ENCODE data around the gene RYR2. TPM values are rescaled to one million over a fixed set of nuclear protein-coding genes. Genes with fewer than 3 reads are reported as not detected.

The RYR2 gene
- total and polyA plus RNA-seq, 4 experiments from 2014 or later: not detected

GRCh38 chr1:237164406-237165352 is 122.7 kb downstream of the RYR2 start:
- no peak overlapping the region for H3K4me3 Mint-ChIP-seq
- no peak overlapping the region for H3K4me3 ChIP-seq (ENCODE audit: low read length in 2 of 2)
- no peaks in the 10 kb centered on the region for H3K4me1 Mint-ChIP-seq
- H3K9me3 ChIP-seq (ENCODE audit: control insufficient read depth in 1 of 2, low read length in 2 of 2): no peaks in the 10 kb centered on the region
- CTCF ChIA-PET (ENCODE audit: partially characterized antibody): no interaction called here
- POLR2A ChIA-PET (ENCODE audit: partially characterized antibody): no interaction called here
- no peak for DNase-seq
- no peaks in the 10 kb centered on the region for H3K36me3 Mint-ChIP-seq
- no peak overlapping the region for H3K27ac ChIP-seq (ENCODE audit: low read depth, low read length)
- H3K27me3 ChIP-seq (ENCODE audit: insufficient read depth, low read length): no peaks in the 10 kb centered on the region
- intact Hi-C loops (cut with micrococcal nuclease): no loop called here
- peaks cover under 1 to 5% of the 10 kb centered on the region in 2 donors for H3K27me3 Mint-ChIP-seq
- H3K4me1 ChIP-seq (ENCODE audit: insufficient read depth, low read length): no peaks in the 10 kb centered on the region
- peaks cover 0 to 2% (median 0%) of the 10 kb centered on the region in 8 donors for H3K9me3 Mint-ChIP-seq
- no peaks in the 10 kb centered on the region for H3K36me3 ChIP-seq (ENCODE audit: insufficient read depth, low read length)
- H3K27ac Mint-ChIP-seq: no peak overlapping the region

- POLR2A ChIA-PET (ENCODE audit: partially characterized antibody): no interaction called here
These were observed 124.1 kb downstream of the RYR2 start for GRCh38 chr1:237166086-237166485.

GRCh38 chr1:237166593-237167101 is 124.7 kb downstream of the RYR2 start:
- intact Hi-C loops (cut with micrococcal nuclease): no loop called here
- Histone ChIP-seq H3K27ac (ENCODE audit: low read depth, low read length) (no peak overlapping the region), H3K27me3 (ENCODE audit: insufficient read depth, low read length) (no peaks in the 10 kb centered on the region), H3K9me3 (ENCODE audit: control insufficient read depth in 1 of 2, low read length in 2 of 2) (no peaks in the 10 kb centered on the region), H3K36me3 (ENCODE audit: insufficient read depth, low read length) (no peaks in the 10 kb centered on the region), H3K4me3 (ENCODE audit: low read length in 2 of 2) (no peak overlapping the region), H3K4me1 (ENCODE audit: insufficient read depth, low read length) (no peaks in the 10 kb centered on the region)
- DNase-seq: no peak
- H3K36me3 Mint-ChIP-seq: no peaks in the 10 kb centered on the region
- ChIA-PET CTCF (ENCODE audit: partially characterized antibody) (interaction anchor here (1.2 kb wide), 1 partner anchor 20 kb away, joined by 3 read pairs; no protein-coding TSS in a partner anchor), POLR2A (ENCODE audit: partially characterized antibody) (no interaction called here)
- no peak overlapping the region for H3K27ac Mint-ChIP-seq
- H3K4me1 Mint-ChIP-seq: no peaks in the 10 kb centered on the region
- peaks cover 0 to 2% (median 0%) of the 10 kb centered on the region in 8 donors for H3K9me3 Mint-ChIP-seq
- peaks cover 3 to 8% of the 10 kb centered on the region in 2 donors for H3K27me3 Mint-ChIP-seq
- no peak overlapping the region for H3K4me3 Mint-ChIP-seq

More at GRCh38 chr1:237166086-237166485, 124.1 kb downstream of the RYR2 start:
- CTCF ChIA-PET (ENCODE audit: partially characterized antibody): interaction anchor here (1.2 kb wide), 1 partner anchor 19 kb away, joined by 3 read pairs; no protein-coding TSS in a partner anchor
- Mint-ChIP-seq H3K4me1 (no peaks in the 10 kb centered on the region), H3K4me3 (no peak overlapping the region), H3K36me3 (no peaks in the 10 kb centered on the region), H3K27ac (no peak overlapping the region), H3K9me3 (peaks cover 0 to 2% (median 0%) of the 10 kb centered on the region in 8 donors), H3K27me3 (peaks cover 3 to 6% of the 10 kb centered on the region in 2 donors)
- Histone ChIP-seq H3K36me3 (ENCODE audit: insufficient read depth, low read length) (no peaks in the 10 kb centered on the region), H3K27ac (ENCODE audit: low read depth, low read length) (no peak overlapping the region), H3K4me1 (ENCODE audit: insufficient read depth, low read length) (no peaks in the 10 kb centered on the region), H3K9me3 (ENCODE audit: control insufficient read depth in 1 of 2, low read length in 2 of 2) (no peaks in the 10 kb centered on the region), H3K4me3 (ENCODE audit: low read length in 2 of 2) (no peak overlapping the region), H3K27me3 (ENCODE audit: insufficient read depth, low read length) (no peaks in the 10 kb centered on the region)
- no peak for DNase-seq
- intact Hi-C loops (cut with micrococcal nuclease): no loop called here

- H3K4me1 ChIP-seq (ENCODE audit: insufficient read depth, low read length): no peaks in the 10 kb centered on the region
These were observed 128.2 kb downstream of the RYR2 start for GRCh38 chr1:237170149-237170548.

GRCh38 chr1:237171454-237172117 is 129.6 kb downstream of the RYR2 start:
- peaks cover 3 to 12% of the 10 kb centered on the region in 2 donors for H3K27me3 Mint-ChIP-seq
- H3K36me3 Mint-ChIP-seq: no peaks in the 10 kb centered on the region
- intact Hi-C loops (cut with micrococcal nuclease): no loop called here
- no peaks in the 10 kb centered on the region for H3K4me1 ChIP-seq (ENCODE audit: insufficient read depth, low read length)
- no peak for DNase-seq
- H3K27ac ChIP-seq (ENCODE audit: low read depth, low read length): no peak overlapping the region
- no peaks in the 10 kb centered on the region for H3K36me3 ChIP-seq (ENCODE audit: insufficient read depth, low read length)
- H3K4me1 Mint-ChIP-seq: no peaks in the 10 kb centered on the region
- no peak overlapping the region for H3K27ac Mint-ChIP-seq
- no peaks in the 10 kb centered on the region for H3K27me3 ChIP-seq (ENCODE audit: insufficient read depth, low read length)
- no peaks in the 10 kb centered on the region for H3K9me3 ChIP-seq (ENCODE audit: control insufficient read depth in 1 of 2, low read length in 2 of 2)
- no peaks in the 10 kb centered on the region for H3K9me3 Mint-ChIP-seq
- H3K4me3 Mint-ChIP-seq: no peak overlapping the region
- ChIA-PET POLR2A (ENCODE audit: partially characterized antibody) (no interaction called here), CTCF (ENCODE audit: partially characterized antibody) (no interaction called here)
- H3K4me3 ChIP-seq (ENCODE audit: low read length in 2 of 2): no peak overlapping the region

More at GRCh38 chr1:237170149-237170548, 128.2 kb downstream of the RYR2 start:
- POLR2A ChIA-PET (ENCODE audit: partially characterized antibody): no interaction called here
- CTCF ChIA-PET (ENCODE audit: partially characterized antibody): no interaction called here
- Histone ChIP-seq H3K36me3 (ENCODE audit: insufficient read depth, low read length) (no peaks in the 10 kb centered on the region), H3K9me3 (ENCODE audit: control insufficient read depth in 1 of 2, low read length in 2 of 2) (no peaks in the 10 kb centered on the region), H3K4me3 (ENCODE audit: low read length in 2 of 2) (no peak overlapping the region), H3K27me3 (ENCODE audit: insufficient read depth, low read length) (no peaks in the 10 kb centered on the region), H3K27ac (ENCODE audit: low read depth, low read length) (no peak overlapping the region)
- no peaks in the 10 kb centered on the region for H3K36me3 Mint-ChIP-seq
- no peaks in the 10 kb centered on the region for H3K4me1 Mint-ChIP-seq
- H3K27ac Mint-ChIP-seq: no peak overlapping the region
- no peaks in the 10 kb centered on the region for H3K9me3 Mint-ChIP-seq
- intact Hi-C loops (cut with micrococcal nuclease): no loop called here
- no peak overlapping the region for H3K4me3 Mint-ChIP-seq
- peaks cover 3 to 12% of the 10 kb centered on the region in 2 donors for H3K27me3 Mint-ChIP-seq
- no peak for DNase-seq

GRCh38 chr1:237172118-237172485 is 130.1 kb downstream of the RYR2 start:
- Histone ChIP-seq H3K27ac (ENCODE audit: low read depth, low read length) (no peak overlapping the region), H3K27me3 (ENCODE audit: insufficient read depth, low read length) (no peaks in the 10 kb centered on the region), H3K4me1 (ENCODE audit: insufficient read depth, low read length) (no peaks in the 10 kb centered on the region), H3K9me3 (ENCODE audit: control insufficient read depth in 1 of 2, low read length in 2 of 2) (no peaks in the 10 kb centered on the region), H3K4me3 (ENCODE audit: low read length in 2 of 2) (no peak overlapping the region), H3K36me3 (ENCODE audit: insufficient read depth, low read length) (no peaks in the 10 kb centered on the region)
- Mint-ChIP-seq H3K4me3 (no peak overlapping the region), H3K36me3 (no peaks in the 10 kb centered on the region), H3K27ac (no peak overlapping the region), H3K4me1 (no peaks in the 10 kb centered on the region), H3K9me3 (no peaks in the 10 kb centered on the region), H3K27me3 (peaks cover 3 to 12% of the 10 kb centered on the region in 2 donors)
- CTCF ChIA-PET (ENCODE audit: partially characterized antibody): no interaction called here
- no peak for DNase-seq
- intact Hi-C loops (cut with micrococcal nuclease): no loop called here
- POLR2A ChIA-PET (ENCODE audit: partially characterized antibody): no interaction called here

GRCh38 chr1:237179503-237179902 is 137.5 kb downstream of the RYR2 start:
- Mint-ChIP-seq H3K36me3 (no peaks in the 10 kb centered on the region), H3K27me3 (peaks cover 5% of the 10 kb centered on the region in 2 donors), H3K4me3 (no peak overlapping the region), H3K4me1 (no peaks in the 10 kb centered on the region), H3K9me3 (peaks cover 0 to 2% (median 0%) of the 10 kb centered on the region in 8 donors), H3K27ac (no peak overlapping the region)
- H3K27ac ChIP-seq (ENCODE audit: low read depth, low read length): no peak overlapping the region
- intact Hi-C loops (cut with micrococcal nuclease): no loop called here
- no peak overlapping the region for H3K4me3 ChIP-seq (ENCODE audit: low read length in 2 of 2)
- no peaks in the 10 kb centered on the region for H3K4me1 ChIP-seq (ENCODE audit: insufficient read depth, low read length)
- CTCF ChIA-PET (ENCODE audit: partially characterized antibody): no interaction called here
- H3K27me3 ChIP-seq (ENCODE audit: insufficient read depth, low read length): no peaks in the 10 kb centered on the region
- no peak for DNase-seq
- POLR2A ChIA-PET (ENCODE audit: partially characterized antibody): no interaction called here
- no peaks in the 10 kb centered on the region for H3K9me3 ChIP-seq (ENCODE audit: control insufficient read depth in 1 of 2, low read length in 2 of 2)
- no peaks in the 10 kb centered on the region for H3K36me3 ChIP-seq (ENCODE audit: insufficient read depth, low read length)

Data from CD4-positive, alpha-beta memory T cell (primary cell).